Chondrocyte (in vitro differentiated cells): Measurements from ENCODE around the gene USP49. TPM values are rescaled to one million over a fixed set of nuclear protein-coding genes. Genes with fewer than 3 reads are reported as not detected.

Experiments used
- DNase-seq: peaks from one replicate; pipeline ENCODE4 v3.0.0; 2021; ENCODE audit warnings: mixed read lengths, low spot score
- H3K27ac Mint-ChIP-seq: one replicate; pipeline ENCODE4 v1.8.0; 2021; ENCODE audit warnings: mild to moderate bottlenecking, moderate library complexity, mixed read lengths; ENCODE audit not compliant: unreplicated experiment
- H3K27me3 Mint-ChIP-seq: 2 replicates; pipeline ENCODE4 v1.8.0; 2021; ENCODE audit warnings: low read depth, mixed read lengths
- H3K36me3 Mint-ChIP-seq: 2 replicates; pipeline ENCODE4 v1.8.0; 2021; ENCODE audit warnings: low read depth, mixed read lengths
- H3K4me1 Mint-ChIP-seq: 2 replicates; pipeline ENCODE4 v1.8.0; 2021; ENCODE audit warnings: low read depth, mild to moderate bottlenecking, mixed read lengths
- H3K4me3 Mint-ChIP-seq: one replicate; pipeline ENCODE4 v1.8.0; 2021; ENCODE audit warnings: mild to moderate bottlenecking, moderate library complexity, mixed read lengths; ENCODE audit not compliant: unreplicated experiment
- H3K9me3 Mint-ChIP-seq: 2 replicates; pipeline ENCODE4 v1.8.0; 2021; ENCODE audit warnings: low read depth, mixed read lengths
- CTCF ChIP-seq: fragments of 200-600 bp; sonication (generic); IDR thresholded peaks from 2 replicates; pipeline ENCODE4 v1.5.0; 2021; ENCODE audit warnings: antibody characterized with exemption, mild to moderate bottlenecking, moderate library complexity
- total RNA-seq: library from RNA; stranded (reverse); gene quantifications from 3 replicates; pipeline ENCODE4 v1.2.1, GENCODE V29; 2021

Gene USP49
- total RNA-seq, 1 donor from 2014 or later = 3.5 TPM

- no peak for TF ChIP-seq CTCF
- Mint-ChIP-seq H3K27me3 (no peaks in the 10 kb centered on the region), H3K4me3 (no peak overlapping the region), H3K36me3 (peaks cover 2% of the 10 kb centered on the region), H3K27ac (no peak overlapping the region), H3K4me1 (peaks cover 14% of the 10 kb centered on the region), H3K9me3 (no peaks in the 10 kb centered on the region)
- DNase-seq = no peak
Observed at GRCh38 chr6:41874741-41875140, 20.4 kb downstream of the USP49 start.

GRCh38 chr6:41872147-41872546, 23.0 kb downstream of the USP49 start:
- Mint-ChIP-seq H3K27ac (no peak overlapping the region), H3K27me3 (no peaks in the 10 kb centered on the region), H3K36me3 (peaks cover 2% of the 10 kb centered on the region), H3K4me1 (no peaks in the 10 kb centered on the region), H3K9me3 (no peaks in the 10 kb centered on the region), H3K4me3 (no peak overlapping the region)
- no peak for TF ChIP-seq CTCF
- DNase-seq = no peak

GRCh38 chr6:41871691-41872090, 23.5 kb downstream of the USP49 start:
- Mint-ChIP-seq H3K27ac (no peak overlapping the region), H3K4me1 (no peaks in the 10 kb centered on the region), H3K9me3 (no peaks in the 10 kb centered on the region), H3K27me3 (no peaks in the 10 kb centered on the region), H3K4me3 (no peak overlapping the region), H3K36me3 (peaks cover 2% of the 10 kb centered on the region)
- no peak for TF ChIP-seq CTCF
- DNase-seq = no peak

- Mint-ChIP-seq H3K9me3 (no peaks in the 10 kb centered on the region), H3K4me1 (no peaks in the 10 kb centered on the region), H3K27me3 (no peaks in the 10 kb centered on the region), H3K4me3 (no peak overlapping the region), H3K27ac (no peak overlapping the region), H3K36me3 (no peaks in the 10 kb centered on the region)
- no peak for DNase-seq
- no peak for TF ChIP-seq CTCF
Observed at GRCh38 chr6:41859356-41859755, 35.8 kb downstream of the USP49 start.

- H3K36me3 Mint-ChIP-seq = no peaks in the 10 kb centered on the region
- no peaks in the 10 kb centered on the region for H3K4me1 Mint-ChIP-seq
- no peak for TF ChIP-seq CTCF
- H3K9me3 Mint-ChIP-seq = no peaks in the 10 kb centered on the region
- H3K27ac Mint-ChIP-seq = no peak overlapping the region
- no peak for DNase-seq
- no peaks in the 10 kb centered on the region for H3K27me3 Mint-ChIP-seq
- no peak overlapping the region for H3K4me3 Mint-ChIP-seq
Observed at GRCh38 chr6:41858703-41859102, 36.5 kb downstream of the USP49 start.
